Spinal cord (tissue), 10 donors: ENCODE measurements around the gene FDX1. TPM values are rescaled to one million over a fixed set of nuclear protein-coding genes. Genes with fewer than 3 reads are reported as not detected.

ENCODE experiments used
- DNase-seq, 6 donors: peaks; one replicate each; pipeline versions ENCODE4 v3.0.0 to v3.0.0-alpha.2; 2013 to 2015; ENCODE audit warnings: low spot score in 6 of 6, low read depth in 4 of 6
- H3K27ac ChIP-seq: one replicate; pipeline ENCODE4 v1.5.1; 2013; ENCODE audit warnings: low read depth, low read length, control low read depth
- H3K27me3 ChIP-seq: one replicate; pipeline ENCODE4 v1.6.1; 2013; ENCODE audit warnings: low read length; ENCODE audit not compliant: control insufficient read depth, insufficient read depth
- H3K36me3 ChIP-seq: one replicate; pipeline ENCODE4 v1.6.1; 2013; ENCODE audit warnings: low read length; ENCODE audit not compliant: control insufficient read depth, insufficient read depth
- H3K4me1 ChIP-seq: one replicate; pipeline ENCODE4 v1.6.1; 2013; ENCODE audit warnings: low read length; ENCODE audit not compliant: control insufficient read depth, insufficient read depth
- H3K4me3 ChIP-seq: one replicate; pipeline ENCODE4 v1.5.1; 2013; ENCODE audit warnings: low read depth, low read length, control low read depth
- H3K9me3 ChIP-seq: one replicate; pipeline ENCODE4 v1.6.1; 2013; ENCODE audit warnings: low read length; ENCODE audit not compliant: control insufficient read depth, insufficient read depth
- WGBS: methylation state at CpG from one replicate; pipeline ENCODE4 v1.1.5; 2013; ENCODE audit warnings: missing lambda C conversion rate; ENCODE audit not compliant: insufficient coverage; 5-methylcytosine and 5-hydroxymethylcytosine counted together
- polyA plus RNA-seq, 2 donors: library from polyadenylated mRNA; unstranded; fragments of 120-200 nt; gene quantifications; one replicate each; pipeline ENCODE4 v1.2.1, GENCODE V29; 2013; ENCODE audit not compliant: insufficient read length in 2 of 2
- total RNA-seq, 2 donors: library from RNA; depleted of rRNA in 1 of 2; stranded (reverse); fragments of 120-200 nt in 1 of 2; fragments of >200 nt in 1 of 2; gene quantifications; one replicate each; pipeline versions ENCODE4 v1.2.3 to v1.2.4, GENCODE V29; 2013 to 2014
- donor health status: healthy.

Gene FDX1
- total and polyA plus RNA-seq, 4 donors: 10.6 to 15.5 (median 13.5) TPM

DNA sequence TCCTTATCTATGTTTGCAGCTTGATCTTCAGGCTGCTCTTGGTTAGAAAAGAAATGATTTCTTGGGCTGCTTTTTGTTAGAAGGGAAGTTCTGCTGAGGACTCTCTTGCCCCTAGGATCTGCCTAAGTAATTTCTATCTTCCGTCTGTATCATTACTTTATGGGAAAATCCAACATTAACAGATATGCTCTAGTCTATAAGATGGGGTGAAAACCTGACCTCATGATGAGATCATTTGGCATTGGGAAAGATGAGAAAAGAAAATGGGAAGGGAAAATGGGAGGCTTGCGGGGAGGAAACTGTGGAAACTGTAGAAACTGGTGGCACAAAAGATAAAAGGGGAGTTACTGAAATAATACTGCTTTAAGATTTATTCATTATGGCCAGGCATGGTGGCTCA lies 63.6 kb downstream of the FDX1 start:
- no peaks in the 10 kb centered on the region for H3K4me1 ChIP-seq
- H3K9me3 ChIP-seq: no peaks in the 10 kb centered on the region
- no peak overlapping the region for H3K27ac ChIP-seq
- no peak overlapping the region for H3K4me3 ChIP-seq
- WGBS: 100% methylated on average over 1 of the region's 2 CpGs
- no peaks in the 10 kb centered on the region for H3K27me3 ChIP-seq
- H3K36me3 ChIP-seq: no peaks in the 10 kb centered on the region
- no peak for DNase-seq

- Histone ChIP-seq H3K9me3 (no peaks in the 10 kb centered on the region), H3K27me3 (no peaks in the 10 kb centered on the region), H3K36me3 (no peaks in the 10 kb centered on the region), H3K4me3 (no peak overlapping the region), H3K4me1 (no peaks in the 10 kb centered on the region), H3K27ac (no peak overlapping the region)
- no peak for DNase-seq
- 43% methylated on average over 1 of the region's 2 CpGs for WGBS
Observed at GRCh38 chr11:110497231-110497978, 67.7 kb downstream of the FDX1 start.

GRCh38 chr11:110501428-110501827 lies 71.7 kb downstream of the FDX1 start:
- no peak for DNase-seq
- H3K4me3 ChIP-seq: no peak overlapping the region
- WGBS: no CpG with 5 or more reads among the region's 2 CpGs
- no peaks in the 10 kb centered on the region for H3K9me3 ChIP-seq
- no peaks in the 10 kb centered on the region for H3K36me3 ChIP-seq
- no peaks in the 10 kb centered on the region for H3K27me3 ChIP-seq
- no peak overlapping the region for H3K27ac ChIP-seq
- H3K4me1 ChIP-seq: no peaks in the 10 kb centered on the region

DNA sequence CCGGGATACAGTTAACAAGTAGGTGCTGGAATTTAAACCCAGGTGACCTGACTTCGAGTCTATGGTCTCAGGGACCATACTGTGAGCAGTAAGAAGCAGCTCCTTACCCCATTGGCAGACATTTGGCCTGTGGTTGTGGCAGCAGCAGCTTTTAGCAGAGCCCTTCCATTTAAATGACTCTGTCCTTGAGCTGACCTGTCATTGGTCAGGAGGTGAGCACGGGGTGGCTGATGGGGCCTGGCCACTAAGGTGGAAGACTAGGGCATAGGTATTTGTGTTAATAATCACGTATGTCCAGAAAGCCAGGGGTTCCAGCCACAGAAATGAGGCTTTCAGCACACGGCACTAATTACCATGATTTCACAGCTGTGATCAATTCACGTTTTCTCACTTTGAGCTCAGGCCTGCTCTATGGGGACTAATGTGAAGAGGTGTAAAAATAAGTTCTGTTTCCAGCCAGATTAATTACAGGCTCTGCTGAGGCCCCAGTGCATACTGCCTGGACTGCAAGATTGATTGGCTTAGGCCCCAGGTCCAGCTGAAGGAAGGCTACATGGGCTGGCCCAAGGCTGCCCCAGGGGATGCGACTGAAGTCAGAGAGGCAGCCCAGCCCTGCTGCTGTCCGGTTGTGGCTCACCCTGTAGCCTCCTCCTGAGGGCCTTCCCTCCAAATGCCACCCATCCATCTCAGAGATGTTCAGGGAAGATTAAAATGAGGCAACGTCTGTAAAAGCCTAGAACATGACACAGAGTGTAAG lies 76.0 kb downstream of the FDX1 start:
- H3K9me3 ChIP-seq: no peaks in the 10 kb centered on the region
- no peaks in the 10 kb centered on the region for H3K4me1 ChIP-seq
- DNase-seq: peak in 1 of 6 donors; percentile 23
- H3K36me3 ChIP-seq: no peaks in the 10 kb centered on the region
- 55% methylated on average over 5 of the region's 9 CpGs for WGBS
- H3K27ac ChIP-seq: no peak overlapping the region
- H3K27me3 ChIP-seq: no peaks in the 10 kb centered on the region
- H3K4me3 ChIP-seq: no peak overlapping the region

DNA sequence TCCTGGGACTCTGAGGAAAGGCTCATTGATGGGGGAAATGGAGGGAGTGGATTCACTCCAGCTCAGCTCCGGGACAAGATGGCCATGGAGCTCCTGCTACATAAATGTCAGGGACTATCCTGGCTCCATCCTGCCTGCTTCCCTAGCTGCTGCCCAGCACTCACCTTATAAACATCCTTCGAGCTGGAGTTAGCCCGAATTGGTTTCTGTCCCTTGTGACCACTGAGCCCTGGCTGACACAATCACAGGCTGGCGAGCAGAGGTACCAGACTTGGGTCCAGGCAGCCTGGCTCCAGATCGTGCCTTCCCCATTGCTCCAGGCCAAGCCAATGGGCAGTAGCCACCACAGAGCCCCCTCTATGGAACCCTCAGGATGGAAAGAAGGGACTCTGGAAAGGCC lies 77.6 kb downstream of the FDX1 start:
- 99% methylated on average over 5 of the region's 5 CpGs for WGBS
- H3K27ac ChIP-seq: no peak overlapping the region
- H3K36me3 ChIP-seq: no peaks in the 10 kb centered on the region
- H3K27me3 ChIP-seq: no peaks in the 10 kb centered on the region
- no peak overlapping the region for H3K4me3 ChIP-seq
- DNase-seq: no peak
- H3K9me3 ChIP-seq: no peaks in the 10 kb centered on the region
- H3K4me1 ChIP-seq: no peaks in the 10 kb centered on the region

DNA sequence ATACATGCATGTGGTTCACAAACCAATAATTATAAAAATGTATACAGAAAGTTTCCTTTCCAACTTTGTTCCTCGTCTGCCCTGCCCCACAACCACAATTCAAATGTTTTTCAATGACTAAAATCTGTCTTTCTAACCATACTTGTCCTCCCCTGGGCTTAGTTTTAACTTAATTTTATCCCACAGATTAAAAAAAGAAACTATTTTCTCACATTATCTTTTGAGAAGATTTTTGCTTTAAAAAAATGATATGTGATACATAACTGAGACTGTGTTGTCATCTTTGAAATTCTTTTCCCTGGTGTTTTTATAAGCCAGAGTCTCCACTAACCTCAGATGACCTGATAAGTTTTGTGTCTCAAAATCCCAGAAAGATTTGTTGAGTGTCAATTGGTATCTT lies 79.0 kb downstream of the FDX1 start:
- Histone ChIP-seq H3K9me3 (no peaks in the 10 kb centered on the region), H3K4me1 (no peaks in the 10 kb centered on the region), H3K4me3 (no peak overlapping the region), H3K36me3 (no peaks in the 10 kb centered on the region), H3K27ac (no peak overlapping the region), H3K27me3 (no peaks in the 10 kb centered on the region)
- WGBS: no CpG with 5 or more reads among the region's 1 CpG
- DNase-seq: no peak

DNA sequence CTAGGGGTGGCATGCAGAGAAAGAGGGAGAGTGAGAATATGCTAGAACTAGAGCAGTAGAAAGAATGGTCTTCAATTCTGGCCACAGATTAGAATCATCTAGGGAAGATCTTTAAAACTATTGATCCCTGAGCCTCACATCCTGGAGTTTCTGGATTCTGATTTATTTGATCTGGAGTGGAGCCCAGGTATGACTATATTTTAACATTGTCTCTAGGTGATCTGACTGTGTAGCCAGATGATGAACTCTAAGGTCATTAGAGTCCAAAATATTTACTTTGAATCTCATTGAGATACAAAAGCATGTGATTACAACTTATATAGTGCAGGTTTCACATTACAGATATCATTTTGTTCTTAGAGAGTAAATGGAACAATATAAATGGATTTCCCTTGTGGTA lies 79.7 kb downstream of the FDX1 start:
- no peak overlapping the region for H3K27ac ChIP-seq
- no peaks in the 10 kb centered on the region for H3K4me1 ChIP-seq
- DNase-seq: no peak
- no peaks in the 10 kb centered on the region for H3K36me3 ChIP-seq
- no peaks in the 10 kb centered on the region for H3K9me3 ChIP-seq
- H3K4me3 ChIP-seq: no peak overlapping the region
- H3K27me3 ChIP-seq: no peaks in the 10 kb centered on the region

GRCh38 chr11:110512026-110512425 lies 82.3 kb downstream of the FDX1 start:
- WGBS: 88% methylated on average over 1 of the region's 1 CpG
- DNase-seq: no peak
- H3K27ac ChIP-seq: no peak overlapping the region
- no peaks in the 10 kb centered on the region for H3K27me3 ChIP-seq
- no peaks in the 10 kb centered on the region for H3K36me3 ChIP-seq
- H3K4me1 ChIP-seq: no peaks in the 10 kb centered on the region
- H3K9me3 ChIP-seq: no peaks in the 10 kb centered on the region
- no peak overlapping the region for H3K4me3 ChIP-seq

DNA sequence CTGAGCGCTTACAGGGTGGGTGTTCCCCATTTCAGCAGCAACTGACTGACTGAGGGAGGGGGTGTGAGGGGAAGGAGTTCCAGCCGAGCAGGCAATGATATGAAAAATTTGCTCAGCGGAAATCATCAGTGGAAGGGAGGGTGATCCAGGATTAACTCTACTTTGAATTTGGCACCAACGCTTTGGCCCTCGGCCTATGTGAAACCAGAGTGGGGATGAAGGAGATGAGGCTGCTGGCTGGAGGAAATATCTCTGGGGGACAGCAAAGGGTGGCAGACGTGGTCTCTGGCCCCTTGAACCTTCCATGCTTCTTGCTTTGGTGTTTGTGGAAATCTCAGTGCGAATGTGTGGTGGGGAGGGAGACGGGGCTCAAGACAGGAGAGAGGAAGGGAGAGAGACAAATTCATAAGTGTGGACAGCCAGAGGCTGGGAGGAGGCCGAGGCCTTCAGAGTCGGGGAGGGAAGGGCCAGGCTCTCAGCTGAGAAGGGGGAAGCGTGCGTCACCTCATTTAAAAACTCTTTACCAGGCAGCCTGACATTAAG lies 83.6 kb downstream of the FDX1 start:
- Histone ChIP-seq H3K9me3 (peaks cover 1% of the 10 kb centered on the region), H3K4me1 (no peaks in the 10 kb centered on the region), H3K27me3 (no peaks in the 10 kb centered on the region), H3K36me3 (no peaks in the 10 kb centered on the region), H3K4me3 (no peak overlapping the region), H3K27ac (no peak overlapping the region)
- no peak for DNase-seq
- WGBS: 79% methylated on average over 6 of the region's 12 CpGs
